Mucosa of rectum (tissue), 2 donors: ENCODE measurements around the gene LIN7A.

Source experiments
- H3K27ac ChIP-seq, 2 donors: one replicate each; pipeline ENCODE4 v1.7.0; 2013; ENCODE audit warnings: inconsistent platforms in 2 of 2, low read depth in 2 of 2, low read length in 2 of 2
- H3K27me3 ChIP-seq, 2 donors: one replicate each; pipeline ENCODE4 v1.7.0; 2013; ENCODE audit warnings: low read length in 2 of 2; ENCODE audit not compliant: control insufficient read depth in 2 of 2, insufficient read depth in 2 of 2
- H3K36me3 ChIP-seq, 2 donors: one replicate each; pipeline ENCODE4 v1.7.0; 2013; ENCODE audit warnings: low read length in 2 of 2; ENCODE audit not compliant: control insufficient read depth in 2 of 2, insufficient read depth in 2 of 2
- H3K4me1 ChIP-seq, 2 donors: one replicate each; pipeline ENCODE4 v1.7.0; 2013; ENCODE audit warnings: low read length in 2 of 2, mild to moderate bottlenecking in 1 of 2; ENCODE audit not compliant: control insufficient read depth in 2 of 2, insufficient read depth in 2 of 2
- H3K4me3 ChIP-seq, 2 donors: one replicate each; pipeline ENCODE4 v1.7.0; 2013; ENCODE audit warnings: low read length in 2 of 2
- H3K9ac ChIP-seq, 2 donors: one replicate each; pipeline ENCODE4 v1.7.0; 2013; ENCODE audit warnings: low read length in 2 of 2, low read depth in 1 of 2, mild to moderate bottlenecking in 1 of 2
- H3K9me3 ChIP-seq, 2 donors: one replicate each; pipeline ENCODE4 v1.7.0; 2013; ENCODE audit warnings: low read length in 2 of 2; ENCODE audit not compliant: control insufficient read depth in 2 of 2
- donor health status: healthy.
- donor health status: Normal muscosa, but diverticular disease.

The LIN7A gene

DNA sequence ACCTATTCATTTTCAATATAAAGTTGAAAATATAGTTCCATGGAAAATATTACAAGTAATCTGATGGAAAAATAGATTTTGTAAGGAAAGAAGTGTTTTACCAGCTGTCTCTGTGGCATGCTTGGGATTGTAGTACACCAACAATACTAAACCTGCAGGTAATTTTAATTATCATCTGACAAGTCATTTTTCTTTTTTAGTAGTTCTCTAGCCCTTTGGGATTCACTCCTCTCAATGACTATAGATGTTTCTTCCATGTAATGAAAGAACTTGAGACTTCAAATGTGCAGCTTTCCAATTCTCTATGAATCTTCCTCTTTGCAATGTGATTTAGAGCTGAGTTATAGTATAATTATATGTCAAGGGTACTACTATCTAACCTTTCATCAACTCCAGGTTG, 14.7 kb upstream of the LIN7A start:
- Histone ChIP-seq H3K27me3 (no peaks in the 10 kb centered on the region), H3K9ac (no peak overlapping the region), H3K36me3 (no peaks in the 10 kb centered on the region), H3K27ac (no peak overlapping the region), H3K4me3 (no peak overlapping the region), H3K4me1 (no peaks in the 10 kb centered on the region), H3K9me3 (no peaks in the 10 kb centered on the region)

- H3K4me3 ChIP-seq = no peak overlapping the region
- peaks cover 0 to 3% of the 10 kb centered on the region in 2 donors for H3K4me1 ChIP-seq
- no peak overlapping the region for H3K27ac ChIP-seq
- H3K27me3 ChIP-seq = no peaks in the 10 kb centered on the region
- no peaks in the 10 kb centered on the region for H3K9me3 ChIP-seq
- no peak overlapping the region for H3K9ac ChIP-seq
- no peaks in the 10 kb centered on the region for H3K36me3 ChIP-seq
Measured at GRCh38 chr12:80946591-80946990, 8.9 kb upstream of the LIN7A start.

DNA sequence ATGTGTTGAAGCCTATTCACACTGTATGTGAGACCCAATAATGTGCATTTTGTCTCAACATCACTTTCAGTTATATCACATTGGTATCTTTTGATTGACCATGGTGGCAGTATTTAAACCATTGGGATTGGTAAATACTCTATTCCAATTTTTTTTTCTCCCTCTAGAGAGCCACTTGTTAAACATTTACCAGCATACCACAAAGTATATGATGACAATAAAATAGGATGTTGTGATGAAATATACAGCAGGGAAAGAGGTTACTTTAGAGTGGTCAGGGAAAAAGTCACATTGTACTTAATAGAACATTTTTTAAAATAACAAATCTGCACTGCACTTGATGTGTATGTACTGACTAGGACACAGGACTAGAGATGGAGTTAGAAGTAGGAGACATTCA, 5.6 kb upstream of the LIN7A start:
- Histone ChIP-seq H3K9ac (no peak overlapping the region), H3K4me3 (no peak overlapping the region), H3K36me3 (no peaks in the 10 kb centered on the region), H3K27me3 (peaks cover 2% of the 10 kb centered on the region in 2 donors), H3K27ac (no peak overlapping the region), H3K9me3 (no peaks in the 10 kb centered on the region), H3K4me1 (peaks cover 0 to 3% of the 10 kb centered on the region in 2 donors)

DNA sequence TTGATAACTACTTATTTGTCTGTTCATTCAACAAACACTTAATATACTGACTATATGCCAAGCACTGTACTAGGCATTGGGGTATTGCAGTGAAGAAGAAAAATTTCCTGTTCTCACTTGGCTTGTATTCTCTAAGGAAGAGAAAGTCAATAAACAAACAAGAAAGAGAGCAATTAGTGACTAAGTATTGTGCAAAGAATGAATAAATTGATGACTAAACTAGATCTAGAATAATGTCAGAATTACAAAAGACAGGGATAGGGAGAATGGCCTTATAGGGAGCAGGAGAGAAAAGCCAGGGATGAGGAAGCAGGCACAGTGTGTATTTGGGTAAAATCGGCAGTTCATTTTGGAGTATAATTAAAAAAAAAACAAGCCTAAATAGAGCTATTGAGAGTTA, 4.2 kb upstream of the LIN7A start:
- H3K27ac ChIP-seq = no peak overlapping the region
- peaks cover 3 to 8% of the 10 kb centered on the region in 2 donors for H3K27me3 ChIP-seq

GRCh38 chr12:80939231-80939950, 1.7 kb upstream of the LIN7A start:
- Histone ChIP-seq H3K4me1 (peaks cover 2 to 3% of the 10 kb centered on the region in 2 donors), H3K9me3 (no peaks in the 10 kb centered on the region), H3K27ac (no peak overlapping the region), H3K27me3 (peaks cover 6 to 15% of the 10 kb centered on the region in 2 donors), H3K36me3 (no peaks in the 10 kb centered on the region), H3K9ac (no peak overlapping the region), H3K4me3 (no peak overlapping the region)

More for the DNA sequence above, 4.2 kb upstream of the LIN7A start:
- H3K4me3 ChIP-seq = no peak overlapping the region
- H3K9me3 ChIP-seq = no peaks in the 10 kb centered on the region
- no peaks in the 10 kb centered on the region for H3K36me3 ChIP-seq
- H3K9ac ChIP-seq = no peak overlapping the region
- peaks cover 0 to 3% of the 10 kb centered on the region in 2 donors for H3K4me1 ChIP-seq

DNA sequence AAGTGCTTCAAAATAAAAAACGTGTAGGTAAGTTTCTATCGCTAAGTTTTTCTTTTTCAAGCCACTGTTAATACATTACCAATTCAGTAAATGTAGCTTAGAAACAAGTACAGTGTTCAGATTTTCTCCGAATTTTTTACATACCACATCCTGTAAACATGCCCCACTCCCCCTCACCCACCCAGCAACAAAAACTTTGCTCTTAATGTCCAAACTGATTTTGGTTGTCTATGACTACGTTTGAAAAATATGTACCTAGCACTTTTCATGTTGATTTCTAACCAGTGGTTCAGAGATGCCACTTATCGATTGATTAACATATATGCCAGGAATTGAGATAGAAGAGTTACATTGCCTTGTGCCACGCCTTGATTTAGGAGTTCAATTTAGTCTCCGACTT, 663 bp upstream of the LIN7A start:
- peaks cover 2 to 3% of the 10 kb centered on the region in 2 donors for H3K4me1 ChIP-seq
- H3K4me3 ChIP-seq = no peak overlapping the region
- H3K27ac ChIP-seq = no peak overlapping the region

GRCh38 chr12:80936642-80937390, 918 bp downstream of the LIN7A start:
- Histone ChIP-seq H3K36me3 (no peaks in the 10 kb centered on the region), H3K4me1 (peaks cover 0 to 2% of the 10 kb centered on the region in 2 donors), H3K27ac (peak overlapping the region; percentile 15 to 32), H3K4me3 (peak overlapping the region; percentile 65 to 73), H3K9ac (peak overlapping the region in 1 of 2 donors; percentile 53), H3K27me3 (peaks cover 6 to 15% of the 10 kb centered on the region in 2 donors), H3K9me3 (no peaks in the 10 kb centered on the region)

More for the DNA sequence above, 663 bp upstream of the LIN7A start:
- Histone ChIP-seq H3K9ac (no peak overlapping the region), H3K27me3 (peaks cover 6 to 15% of the 10 kb centered on the region in 2 donors), H3K36me3 (no peaks in the 10 kb centered on the region), H3K9me3 (no peaks in the 10 kb centered on the region)

- Histone ChIP-seq H3K36me3 (no peaks in the 10 kb centered on the region), H3K4me1 (peaks cover 0 to 2% of the 10 kb centered on the region in 2 donors), H3K9ac (peak overlapping the region in 1 of 2 donors; percentile 53), H3K9me3 (no peaks in the 10 kb centered on the region), H3K27ac (no peak overlapping the region), H3K27me3 (peaks cover 6 to 15% of the 10 kb centered on the region in 2 donors), H3K4me3 (peak overlapping the region; percentile 65 to 73)
Measured at GRCh38 chr12:80936353-80936641, 1.4 kb downstream of the LIN7A start.

- H3K4me3 ChIP-seq = no peak overlapping the region
- peaks cover 0 to 2% of the 10 kb centered on the region in 2 donors for H3K4me1 ChIP-seq
- peaks cover 6 to 15% of the 10 kb centered on the region in 2 donors for H3K27me3 ChIP-seq
- H3K36me3 ChIP-seq = no peaks in the 10 kb centered on the region
- H3K9ac ChIP-seq = no peak overlapping the region
- no peaks in the 10 kb centered on the region for H3K9me3 ChIP-seq
- no peak overlapping the region for H3K27ac ChIP-seq
Measured at GRCh38 chr12:80935111-80935510, 2.6 kb downstream of the LIN7A start.

- Histone ChIP-seq H3K9ac (no peak overlapping the region), H3K9me3 (no peaks in the 10 kb centered on the region), H3K27me3 (no peaks in the 10 kb centered on the region), H3K27ac (no peak overlapping the region), H3K36me3 (no peaks in the 10 kb centered on the region), H3K4me1 (no peaks in the 10 kb centered on the region), H3K4me3 (no peak overlapping the region)
Measured at GRCh38 chr12:80925983-80926382, 11.8 kb downstream of the LIN7A start.
